ENCODE results near the gene CAMK2A. TPM values are rescaled to one million over a fixed set of nuclear protein-coding genes. Genes with fewer than 3 reads are reported as not detected.

Gene CAMK2A
- total and polyA plus RNA-seq, 2 experiments from 2014 or later: 11.8 to 47.7 TPM

DNA sequence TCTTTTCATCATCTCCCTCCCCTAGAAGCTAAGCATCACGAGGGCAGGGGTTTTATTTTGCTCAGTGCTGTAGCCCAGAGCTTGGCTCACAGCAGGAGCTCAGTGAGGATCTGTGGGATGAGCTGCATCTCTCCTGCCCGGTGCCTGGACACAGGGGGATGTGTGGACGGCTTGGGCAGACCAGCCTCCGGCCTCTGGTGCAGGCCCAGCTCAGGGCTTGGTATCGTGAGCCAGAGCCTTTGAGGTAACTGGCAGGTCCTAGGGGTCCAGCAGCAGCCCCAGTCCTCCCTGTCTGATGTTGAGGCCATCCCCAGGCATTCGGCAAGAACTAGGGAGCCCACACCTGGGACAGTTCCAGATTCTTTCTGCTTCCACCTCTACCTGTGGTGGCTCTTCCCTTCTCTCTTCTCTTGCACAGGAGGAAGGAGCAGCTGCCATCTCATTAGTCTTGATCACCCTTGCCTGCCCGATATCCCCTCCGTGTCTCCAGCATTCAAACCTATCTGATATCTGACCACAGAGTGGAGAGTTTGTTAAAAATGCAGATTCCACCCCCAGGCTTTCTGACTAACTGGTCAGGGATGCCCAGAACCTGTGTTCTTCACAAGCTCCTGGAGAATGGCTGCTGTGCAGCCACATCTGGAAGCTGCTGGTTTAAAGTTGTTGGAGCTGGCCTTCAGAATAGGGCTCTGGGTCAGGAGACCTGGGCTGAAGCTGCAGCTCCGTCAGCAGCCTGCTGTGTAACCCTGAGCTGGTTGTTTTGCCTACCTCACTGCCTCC lies 107.6 kb downstream of the CAMK2A start:
- TF ChIP-seq, protein P1, sequence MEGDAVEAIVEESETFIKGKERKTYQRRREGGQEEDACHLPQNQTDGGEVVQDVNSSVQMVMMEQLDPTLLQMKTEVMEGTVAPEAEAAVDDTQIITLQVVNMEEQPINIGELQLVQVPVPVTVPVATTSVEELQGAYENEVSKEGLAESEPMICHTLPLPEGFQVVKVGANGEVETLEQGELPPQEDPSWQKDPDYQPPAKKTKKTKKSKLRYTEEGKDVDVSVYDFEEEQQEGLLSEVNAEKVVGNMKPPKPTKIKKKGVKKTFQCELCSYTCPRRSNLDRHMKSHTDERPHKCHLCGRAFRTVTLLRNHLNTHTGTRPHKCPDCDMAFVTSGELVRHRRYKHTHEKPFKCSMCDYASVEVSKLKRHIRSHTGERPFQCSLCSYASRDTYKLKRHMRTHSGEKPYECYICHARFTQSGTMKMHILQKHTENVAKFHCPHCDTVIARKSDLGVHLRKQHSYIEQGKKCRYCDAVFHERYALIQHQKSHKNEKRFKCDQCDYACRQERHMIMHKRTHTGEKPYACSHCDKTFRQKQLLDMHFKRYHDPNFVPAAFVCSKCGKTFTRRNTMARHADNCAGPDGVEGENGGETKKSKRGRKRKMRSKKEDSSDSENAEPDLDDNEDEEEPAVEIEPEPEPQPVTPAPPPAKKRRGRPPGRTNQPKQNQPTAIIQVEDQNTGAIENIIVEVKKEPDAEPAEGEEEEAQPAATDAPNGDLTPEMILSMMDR (IDR thresholded peaks at IDR 0.05; ENCODE audit: low read depth, low read length): no peak
- DNase-seq (ENCODE audit: low read depth in 1 of 2, low spot score in 1 of 2): no peak
- peaks cover 10% of the 10 kb centered on the region for H3K27me3 ChIP-seq

GRCh38 chr5:150181027-150181426 lies 108.5 kb downstream of the CAMK2A start:
- Histone ChIP-seq H3K36me3 (no peaks in the 10 kb centered on the region), H3K4me1 (ENCODE audit: low read depth) (peaks cover 3% of the 10 kb centered on the region), H3K27me3 (peaks cover 4% of the 10 kb centered on the region), H3K4me3 (no peak overlapping the region), H3K27ac (no peak overlapping the region), H3K9me3 (ENCODE audit: low read depth) (no peaks in the 10 kb centered on the region)
- TF ChIP-seq, protein P1 (IDR thresholded peaks at IDR 0.05; ENCODE audit: low read depth, low read length): no peak
- peak in 1 of 2 donors; percentile 12 for DNase-seq (ENCODE audit: low read depth in 1 of 2, low spot score in 1 of 2)

More for the DNA sequence above, 107.6 kb downstream of the CAMK2A start:
- Histone ChIP-seq H3K4me1 (ENCODE audit: low read depth) (peaks cover 3% of the 10 kb centered on the region), H3K27ac (no peak overlapping the region), H3K4me3 (no peak overlapping the region), H3K9me3 (ENCODE audit: low read depth) (no peaks in the 10 kb centered on the region), H3K36me3 (no peaks in the 10 kb centered on the region)

GRCh38 chr5:150180241-150181026 lies 109.1 kb downstream of the CAMK2A start:
- Histone ChIP-seq H3K4me3 (no peak overlapping the region), H3K4me1 (ENCODE audit: low read depth) (peaks cover 3% of the 10 kb centered on the region), H3K36me3 (no peaks in the 10 kb centered on the region), H3K27me3 (peaks cover 4% of the 10 kb centered on the region), H3K9me3 (ENCODE audit: low read depth) (no peaks in the 10 kb centered on the region), H3K27ac (no peak overlapping the region)
- TF ChIP-seq, protein P1 (IDR thresholded peaks at IDR 0.05; ENCODE audit: low read depth, low read length): no peak
- DNase-seq (ENCODE audit: low read depth in 1 of 2, low spot score in 1 of 2): peak; percentile 29 to 72

DNA sequence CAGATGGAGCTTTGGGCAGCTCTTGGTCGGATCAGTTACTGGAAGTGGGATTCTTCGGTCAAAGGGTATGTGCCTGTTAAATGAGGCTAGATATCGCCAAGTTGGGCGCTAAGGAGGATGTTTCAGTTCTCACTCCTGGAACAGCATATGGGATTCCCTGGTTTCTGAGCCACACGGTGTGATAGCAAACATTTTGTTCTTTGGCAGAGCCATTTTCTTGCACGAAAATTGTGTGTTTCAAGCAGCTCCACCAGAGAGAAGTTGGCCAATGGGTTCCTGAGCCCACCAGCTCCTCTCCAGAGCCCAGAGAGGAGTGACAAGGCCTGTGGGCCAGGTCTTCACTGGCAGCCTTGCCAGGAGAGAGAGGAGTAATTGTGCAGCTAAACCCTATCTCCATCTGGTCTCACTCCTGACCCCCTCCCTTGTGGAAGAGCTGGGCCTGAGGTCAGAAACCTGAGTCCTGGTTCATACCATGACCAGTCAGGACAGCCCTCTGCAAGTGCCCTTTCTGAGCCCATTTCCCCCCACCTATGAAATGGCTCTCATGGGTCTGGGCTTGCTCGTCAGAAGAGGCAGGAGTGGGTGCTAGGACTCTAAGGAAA lies 110.5 kb downstream of the CAMK2A start:
- H3K4me1 ChIP-seq (ENCODE audit: low read depth): peaks cover 3% of the 10 kb centered on the region
- no peak overlapping the region for H3K4me3 ChIP-seq
- H3K27ac ChIP-seq: no peak overlapping the region
- DNase-seq (ENCODE audit: low read depth in 1 of 2, low spot score in 1 of 2): no peak
- peaks cover 4% of the 10 kb centered on the region for H3K27me3 ChIP-seq
- TF ChIP-seq, protein P1 (IDR thresholded peaks at IDR 0.05; ENCODE audit: low read depth, low read length): no peak
- H3K9me3 ChIP-seq (ENCODE audit: low read depth): no peaks in the 10 kb centered on the region
- no peaks in the 10 kb centered on the region for H3K36me3 ChIP-seq

DNA sequence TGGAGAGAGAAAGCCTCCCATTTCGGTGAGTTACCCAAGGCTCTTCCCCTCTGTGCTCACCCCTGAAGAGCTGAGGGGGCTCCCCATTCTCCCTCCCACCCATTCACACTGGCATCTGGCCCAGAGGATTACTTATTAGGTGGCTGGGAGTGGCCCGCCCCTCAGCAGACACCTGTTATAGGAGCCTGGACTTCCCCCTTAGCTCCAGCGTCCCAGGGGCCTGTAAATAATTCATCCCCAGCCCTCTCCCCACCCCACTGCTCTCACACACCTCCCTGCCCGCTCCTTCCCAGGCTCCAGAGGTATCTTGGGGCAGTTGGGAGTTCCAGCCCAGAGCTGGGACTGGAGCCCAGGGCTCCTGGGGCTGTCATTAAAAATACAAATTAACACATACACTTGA lies 111.3 kb downstream of the CAMK2A start:
- H3K9me3 ChIP-seq (ENCODE audit: low read depth): no peaks in the 10 kb centered on the region
- TF ChIP-seq, protein P1 (IDR thresholded peaks at IDR 0.05; ENCODE audit: low read depth, low read length): no peak
- DNase-seq (ENCODE audit: low read depth in 1 of 2, low spot score in 1 of 2): no peak
- H3K36me3 ChIP-seq: no peaks in the 10 kb centered on the region
- no peak overlapping the region for H3K4me3 ChIP-seq
- H3K4me1 ChIP-seq (ENCODE audit: low read depth): peaks cover 3% of the 10 kb centered on the region
- peaks cover 4% of the 10 kb centered on the region for H3K27me3 ChIP-seq
- no peak overlapping the region for H3K27ac ChIP-seq

Measured in cardiac muscle cell (in vitro differentiated cells and primary cell).